Epithelial cell of proximal tubule (primary cell): ENCODE measurements around the gene ACSS3. TPM values are rescaled to one million over a fixed set of nuclear protein-coding genes. Genes with fewer than 3 reads are reported as not detected.

Experiments
- DNase-seq: peaks from one replicate; pipeline ENCODE4 v3.0.0-alpha.2; 2011; ENCODE audit warnings: low read depth
- H3K4me3 ChIP-seq: 2 replicates; pipeline ENCODE4 v1.5.1; 2011; ENCODE audit warnings: low read depth, mild to moderate bottlenecking, low read length
- total RNA-seq: library from RNA; depleted of rRNA; stranded (reverse); fragments of >200 nt; gene quantifications from 2 replicates; pipeline ENCODE4 v1.2.3, GENCODE V29; 2015
- TF ChIP-seq, protein P1 (sequence below): conservative IDR thresholded peaks from 2 replicates; pipeline ENCODE4 v1.5.1; 2012; ENCODE audit warnings: low read depth, mild to moderate bottlenecking, low read length

Gene ACSS3
- total RNA-seq, 1 donor from 2014 or later, result 3.4 TPM

DNA sequence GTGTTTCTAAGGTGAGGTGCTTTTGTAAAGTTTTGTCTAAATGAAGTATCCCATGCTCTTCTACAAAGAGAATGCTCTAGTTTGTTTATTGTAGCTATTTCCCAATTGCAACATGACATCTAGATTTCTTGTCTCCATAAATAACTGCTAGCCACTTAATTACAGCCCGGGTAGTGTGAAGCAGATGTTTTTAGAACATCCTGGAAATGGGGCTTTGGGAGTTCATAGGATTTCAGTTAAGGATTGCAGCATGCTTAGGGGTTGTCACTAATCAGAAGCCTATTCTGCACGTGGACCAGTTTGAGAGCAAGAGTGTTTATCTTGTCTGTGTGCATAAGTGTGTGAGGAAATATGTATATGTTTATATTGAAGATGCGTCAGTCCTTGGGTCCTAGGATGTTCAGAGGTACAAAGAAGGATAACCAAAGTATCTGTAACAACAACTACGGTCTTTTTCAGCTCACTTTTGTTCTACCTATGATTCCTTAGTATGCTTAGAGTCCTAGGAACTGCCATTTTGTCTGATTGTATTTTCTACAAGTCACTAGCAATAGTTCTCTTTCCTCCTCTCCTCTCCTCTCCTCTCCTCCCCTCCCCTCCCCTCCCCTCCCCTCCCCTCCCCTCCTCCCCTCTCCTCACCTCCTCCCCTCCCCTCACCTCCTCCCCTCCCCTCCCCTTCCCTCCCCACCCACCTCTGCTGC lies 135.3 kb downstream of the ACSS3 start:
- H3K4me3 ChIP-seq, result no peak overlapping the region
- DNase-seq, result no peak
- TF ChIP-seq, protein P1, sequence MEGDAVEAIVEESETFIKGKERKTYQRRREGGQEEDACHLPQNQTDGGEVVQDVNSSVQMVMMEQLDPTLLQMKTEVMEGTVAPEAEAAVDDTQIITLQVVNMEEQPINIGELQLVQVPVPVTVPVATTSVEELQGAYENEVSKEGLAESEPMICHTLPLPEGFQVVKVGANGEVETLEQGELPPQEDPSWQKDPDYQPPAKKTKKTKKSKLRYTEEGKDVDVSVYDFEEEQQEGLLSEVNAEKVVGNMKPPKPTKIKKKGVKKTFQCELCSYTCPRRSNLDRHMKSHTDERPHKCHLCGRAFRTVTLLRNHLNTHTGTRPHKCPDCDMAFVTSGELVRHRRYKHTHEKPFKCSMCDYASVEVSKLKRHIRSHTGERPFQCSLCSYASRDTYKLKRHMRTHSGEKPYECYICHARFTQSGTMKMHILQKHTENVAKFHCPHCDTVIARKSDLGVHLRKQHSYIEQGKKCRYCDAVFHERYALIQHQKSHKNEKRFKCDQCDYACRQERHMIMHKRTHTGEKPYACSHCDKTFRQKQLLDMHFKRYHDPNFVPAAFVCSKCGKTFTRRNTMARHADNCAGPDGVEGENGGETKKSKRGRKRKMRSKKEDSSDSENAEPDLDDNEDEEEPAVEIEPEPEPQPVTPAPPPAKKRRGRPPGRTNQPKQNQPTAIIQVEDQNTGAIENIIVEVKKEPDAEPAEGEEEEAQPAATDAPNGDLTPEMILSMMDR, result no peak

DNA sequence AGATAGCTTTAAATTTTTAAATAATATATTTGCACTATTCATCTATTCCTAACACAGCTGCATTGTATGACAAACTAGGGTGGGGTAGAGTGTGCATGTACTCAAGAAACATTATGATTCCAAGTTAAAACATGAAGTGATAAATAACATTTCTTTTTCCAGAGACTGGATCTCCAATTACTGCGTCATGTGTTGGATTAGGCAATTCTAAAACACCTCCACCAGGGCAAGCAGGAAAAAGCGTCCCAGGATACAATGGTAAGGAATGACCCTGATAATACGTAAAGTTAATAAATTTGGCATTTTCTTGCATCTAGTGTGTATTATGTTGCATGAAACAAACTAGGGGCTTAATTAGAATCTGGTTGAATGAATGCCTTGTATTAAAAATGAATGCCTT lies 138.9 kb downstream of the ACSS3 start:
- DNase-seq, result no peak
- TF ChIP-seq, protein P1, result no peak
- no peak overlapping the region for H3K4me3 ChIP-seq

DNA sequence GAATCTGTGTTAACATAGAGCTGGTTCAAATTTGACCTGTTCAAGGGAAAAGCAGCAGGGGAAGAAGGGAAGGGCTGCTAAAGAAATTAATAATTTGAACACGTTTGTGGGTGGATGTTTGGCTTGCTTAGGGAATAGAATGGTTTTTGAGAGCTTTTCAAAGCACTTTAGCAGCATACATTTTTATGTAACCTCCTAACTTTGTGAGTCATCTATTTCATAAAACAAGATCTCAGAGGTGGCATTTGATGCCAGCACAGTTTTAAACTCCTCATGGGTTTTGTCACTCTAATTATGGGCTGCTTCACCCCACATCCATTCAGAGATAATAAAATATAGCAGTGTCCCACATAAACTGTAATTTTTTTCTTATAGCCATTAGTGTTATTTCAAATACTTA lies 143.8 kb downstream of the ACSS3 start:
- DNase-seq, result no peak
- no peak overlapping the region for H3K4me3 ChIP-seq
- TF ChIP-seq, protein P1, result no peak

DNA sequence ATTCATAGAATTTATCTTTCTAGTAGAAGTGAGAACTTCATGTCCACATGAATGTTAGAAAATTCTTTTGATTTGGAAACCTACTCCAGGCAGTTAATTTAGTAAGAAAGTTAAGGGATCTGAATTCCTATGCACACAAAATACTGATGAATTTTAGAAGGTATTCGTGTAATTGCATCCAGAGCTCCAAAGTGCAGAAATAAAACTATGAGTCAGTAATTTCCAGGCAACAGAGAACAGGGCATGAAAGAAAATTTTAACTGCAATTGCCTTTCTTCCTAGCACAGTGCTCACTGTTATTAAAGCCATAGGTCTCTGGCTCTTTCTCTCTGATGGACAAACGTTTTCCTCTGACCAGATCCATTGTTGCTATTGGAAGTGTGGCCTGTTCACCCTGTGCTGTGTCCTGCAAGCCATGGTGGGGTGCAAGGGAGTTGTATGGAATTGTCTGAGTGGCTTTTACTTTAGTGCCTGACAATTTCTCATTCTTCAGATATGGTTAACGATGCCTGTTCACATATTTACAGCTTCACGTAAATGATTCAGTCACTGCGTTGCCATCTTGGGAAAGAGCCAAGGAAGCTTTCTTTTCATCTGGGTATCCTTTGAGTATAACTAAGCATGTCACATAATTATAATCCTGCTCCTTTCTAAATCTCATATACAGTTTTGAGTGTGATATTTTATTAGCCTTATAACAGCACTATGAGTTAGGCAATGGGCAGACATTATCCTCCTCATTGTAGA lies 145.1 kb downstream of the ACSS3 start:
- no peak for DNase-seq
- TF ChIP-seq, protein P1, result no peak
- no peak overlapping the region for H3K4me3 ChIP-seq

DNA sequence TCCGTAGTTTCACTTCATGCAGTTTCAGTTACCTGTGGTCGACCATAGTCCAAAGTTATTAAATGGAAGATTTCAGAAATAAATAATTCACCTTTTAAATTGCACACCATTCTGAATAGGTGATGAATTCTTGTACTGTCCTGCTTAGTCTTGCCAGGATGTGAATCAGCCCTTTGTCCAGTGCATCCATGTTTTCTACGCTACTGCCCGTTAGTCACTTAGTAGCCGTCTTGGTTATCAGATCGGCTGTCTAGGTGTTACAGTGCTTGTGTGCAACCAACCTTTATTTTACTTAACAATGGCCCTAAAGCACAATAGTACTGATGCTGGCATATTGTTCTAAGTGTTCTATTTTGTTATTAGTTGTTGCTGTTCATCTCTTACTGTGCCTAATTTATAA lies 146.7 kb downstream of the ACSS3 start:
- DNase-seq, result peak; percentile 46
- no peak overlapping the region for H3K4me3 ChIP-seq
- TF ChIP-seq, protein P1, result no peak

DNA sequence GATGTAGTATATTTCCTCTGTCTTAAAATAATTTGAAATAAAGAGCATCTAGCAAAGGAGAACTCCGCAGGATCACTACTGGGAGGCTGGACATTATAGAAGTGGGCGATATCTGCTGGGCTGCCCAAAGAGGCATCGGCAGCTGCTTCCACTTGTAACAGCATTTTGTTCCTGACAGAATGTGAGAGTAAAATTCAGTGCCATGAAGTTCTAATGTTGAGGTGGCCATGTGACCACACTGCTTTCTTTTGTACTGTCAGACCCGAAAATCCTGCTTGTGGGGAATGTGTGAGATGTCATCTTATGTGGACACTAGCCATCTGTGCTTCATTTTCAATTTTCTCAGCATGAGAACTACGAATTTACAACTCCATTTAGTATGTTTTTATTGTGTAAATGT lies 151.9 kb downstream of the ACSS3 start:
- TF ChIP-seq, protein P1, result no peak
- no peak for DNase-seq
- no peak overlapping the region for H3K4me3 ChIP-seq
